Stimulated activated CD8-positive, alpha-beta memory T cell treated with anti-CD3 and anti-CD28 coated beads, Interleukin-12 subunit alpha, Interleukin-12 subunit beta, amount 100 ng/mL, for 4 hours (primary cell): ENCODE data around the gene VRK1.
A peak's percentile ranks its signal among the peaks of the same experiment; 100 is the strongest.

ENCODE experiments used
- DNase-seq: peaks from one replicate; pipeline ENCODE4 v3.0.0-alpha.2; 2020; ENCODE audit warnings: low read depth

Gene VRK1

GRCh38 chr14:96792003-96792402, 5.2 kb upstream of the VRK1 start:
- DNase-seq: no peak

- DNase-seq: no peak
These were observed 4.6 kb upstream of the VRK1 start for GRCh38 chr14:96792591-96792990.

DNA sequence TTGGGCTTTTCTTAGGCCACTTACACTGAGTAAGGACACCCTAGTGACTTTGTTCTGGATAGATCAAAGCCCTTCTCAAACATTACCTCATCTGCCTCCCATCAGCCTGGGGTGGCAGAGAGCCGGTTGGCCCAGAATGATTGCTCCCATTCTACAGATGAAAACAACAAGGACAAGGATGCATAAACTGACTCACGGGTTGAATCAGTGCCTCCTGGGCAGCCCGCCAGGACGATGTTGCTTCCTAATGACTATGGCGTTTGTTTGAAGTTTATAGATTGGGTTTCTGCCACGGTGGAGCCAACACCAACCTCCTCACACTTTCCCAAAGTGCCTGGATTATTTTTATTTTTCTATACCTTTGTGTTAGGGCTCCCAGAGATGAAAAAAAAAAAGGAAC, 3.6 kb upstream of the VRK1 start:
- no peak for DNase-seq

DNA sequence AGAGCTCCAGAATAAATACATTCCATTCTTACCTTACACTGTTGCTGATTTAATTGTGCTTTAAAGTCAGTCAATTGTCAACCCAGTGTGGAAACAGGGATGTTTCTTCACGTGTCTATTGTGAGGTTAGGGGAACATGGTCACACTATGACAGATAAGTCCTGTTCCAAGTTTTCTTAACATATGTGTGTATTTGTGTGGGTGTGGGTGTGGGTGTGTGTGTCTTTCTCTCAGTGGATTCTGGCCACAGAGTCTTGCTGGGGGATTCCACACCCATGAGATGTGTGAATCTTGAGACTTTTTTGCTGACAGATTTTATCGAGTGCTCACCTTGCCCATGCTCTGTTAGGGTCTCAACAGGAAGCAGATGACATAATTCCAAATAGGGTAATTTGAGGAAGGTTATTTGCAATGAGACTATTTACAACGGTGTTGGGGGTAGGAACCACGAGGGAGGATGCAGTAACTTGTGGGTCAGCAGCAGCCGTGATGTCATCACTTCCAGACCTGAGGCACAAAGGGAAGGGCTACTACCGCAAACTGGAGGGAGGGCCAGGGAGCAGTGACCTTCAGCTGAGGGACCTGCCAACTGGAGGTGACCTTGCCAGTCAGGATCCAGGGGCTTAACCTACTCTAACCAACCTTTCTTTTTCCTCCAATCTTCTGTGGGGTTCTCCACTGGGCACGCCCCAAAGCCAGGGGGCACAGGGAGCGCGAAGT, 1.9 kb upstream of the VRK1 start:
- DNase-seq: no peak

GRCh38 chr14:96797582-96798349, 584 bp downstream of the VRK1 start:
- DNase-seq: peak; percentile 13

GRCh38 chr14:96798956-96799355, 1.8 kb downstream of the VRK1 start:
- no peak for DNase-seq

DNA sequence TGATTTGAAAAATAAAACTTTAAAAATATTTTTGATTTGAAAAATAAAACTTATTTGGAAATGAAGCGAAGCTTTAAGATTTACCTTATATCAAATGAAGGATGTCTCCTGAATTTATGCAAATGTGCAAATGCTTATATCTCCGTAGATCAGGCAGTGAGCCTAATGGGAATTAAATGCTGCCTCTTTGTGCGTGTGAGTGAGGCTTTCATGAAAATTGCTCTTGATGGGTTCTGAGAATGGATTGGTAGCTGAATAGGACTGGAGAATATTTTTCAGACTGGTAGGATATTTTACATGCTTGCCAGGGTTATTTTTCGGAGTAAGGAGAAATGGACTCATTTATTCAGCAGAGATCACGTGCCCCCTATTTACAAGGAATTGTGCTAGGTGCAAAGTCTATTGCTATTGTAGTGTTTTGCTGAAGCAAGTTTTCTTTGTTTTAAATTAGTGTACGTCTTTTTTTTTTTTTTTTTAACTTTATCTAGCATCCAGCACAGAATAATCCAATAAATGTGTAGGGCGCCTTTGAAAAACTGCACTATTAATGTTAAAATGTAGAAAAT, 2.4 kb downstream of the VRK1 start:
- DNase-seq: no peak

GRCh38 chr14:96801931-96802330, 4.7 kb downstream of the VRK1 start:
- no peak for DNase-seq

DNA sequence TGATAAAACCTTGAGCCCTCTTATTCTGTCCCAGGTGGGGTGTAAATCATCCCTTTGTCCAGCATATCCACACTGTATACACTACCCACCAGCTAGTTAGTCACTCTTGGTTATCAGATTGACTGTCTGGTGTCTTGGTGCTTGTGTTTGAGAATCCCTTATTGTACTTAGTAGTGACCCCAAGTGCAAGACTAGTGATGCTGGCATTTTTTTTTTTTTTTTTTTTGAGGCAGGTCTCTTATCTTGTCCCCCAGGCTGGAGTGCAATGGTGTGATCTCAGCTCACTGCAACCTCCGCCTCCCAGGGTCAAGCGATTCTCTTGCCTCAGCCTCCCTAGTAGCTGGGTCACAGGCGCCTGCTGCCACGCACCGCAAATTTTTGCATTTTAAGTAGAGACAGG, 5.8 kb downstream of the VRK1 start:
- no peak for DNase-seq

GRCh38 chr14:96803958-96804357, 6.8 kb downstream of the VRK1 start:
- no peak for DNase-seq

GRCh38 chr14:96804895-96805294, 7.7 kb downstream of the VRK1 start:
- no peak for DNase-seq

DNA sequence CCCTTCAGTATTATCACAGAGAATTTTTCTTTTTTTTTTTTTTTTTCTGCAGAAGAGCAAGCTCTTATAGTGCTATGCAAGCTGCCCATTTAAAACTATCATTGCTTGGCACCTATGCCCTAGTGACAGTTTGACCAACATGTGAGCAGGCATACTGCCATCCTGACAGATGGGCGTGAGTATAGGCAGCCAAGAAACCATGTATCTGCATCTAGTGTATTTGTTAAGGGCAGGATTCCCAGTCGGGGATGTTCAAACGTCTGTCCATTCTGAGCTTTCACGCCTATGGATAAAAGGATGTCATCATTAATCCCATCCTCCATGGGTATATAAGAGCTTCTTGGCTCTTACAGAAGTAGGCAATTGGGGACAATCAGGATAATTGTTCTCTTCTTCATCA, 8.8 kb downstream of the VRK1 start:
- DNase-seq: no peak

DNA sequence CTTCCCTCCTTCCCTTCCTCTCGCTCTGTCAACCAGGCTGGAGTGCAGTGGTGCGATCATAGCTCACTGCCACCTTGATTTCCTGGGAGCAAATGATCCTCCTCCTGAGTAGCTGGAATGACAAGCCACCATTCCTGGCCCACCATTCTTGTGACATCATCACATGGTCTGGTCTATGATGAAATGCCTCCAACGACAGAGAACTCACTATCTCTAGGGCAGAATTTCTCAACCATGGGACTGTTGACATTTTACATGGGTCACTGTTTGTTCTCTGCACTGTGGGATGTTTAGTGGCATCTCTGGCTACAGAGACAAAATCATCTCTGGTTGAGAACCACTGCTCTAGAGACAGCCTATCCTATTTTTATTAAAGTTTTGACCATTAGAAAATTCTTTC, 9.7 kb downstream of the VRK1 start:
- DNase-seq: no peak

DNA sequence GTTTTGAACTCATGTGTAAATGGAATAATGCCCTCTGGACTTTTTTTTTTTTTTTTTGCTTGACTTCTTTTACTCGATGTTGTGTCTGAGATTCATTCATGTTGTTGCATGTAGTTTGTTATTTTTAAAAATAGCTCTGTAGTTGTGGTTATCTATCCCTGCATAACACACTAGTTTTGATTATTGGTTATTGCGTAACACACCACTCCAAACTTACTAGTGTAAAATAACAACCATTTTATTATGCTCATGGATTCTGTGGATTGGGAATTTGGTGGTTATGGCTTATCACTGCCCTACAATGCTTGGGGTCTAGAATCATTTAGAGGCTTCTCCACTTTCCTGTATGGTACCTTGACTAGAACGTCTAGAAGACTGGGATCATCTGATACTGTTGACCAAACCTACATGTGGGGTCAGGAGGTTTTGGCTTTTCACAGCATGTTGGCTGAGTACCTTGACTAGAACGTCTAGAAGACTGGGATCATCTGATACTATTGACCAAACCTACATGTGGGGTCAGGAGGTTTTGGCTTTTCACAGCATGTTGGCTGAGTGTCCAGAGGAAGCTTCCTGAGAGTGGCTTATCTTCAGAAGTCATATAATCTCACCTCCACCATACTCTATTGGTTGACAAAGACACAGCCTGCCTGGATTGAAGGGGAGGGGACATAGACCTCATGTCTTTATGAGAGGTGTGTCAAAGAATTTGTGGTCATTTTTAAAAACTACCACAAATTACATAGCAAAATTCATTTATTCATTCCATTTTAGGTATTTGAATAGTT, 11.6 kb downstream of the VRK1 start:
- DNase-seq: no peak

GRCh38 chr14:96811265-96811664, 14.1 kb downstream of the VRK1 start:
- no peak for DNase-seq

GRCh38 chr14:96811985-96812667, 14.9 kb downstream of the VRK1 start:
- DNase-seq: no peak

DNA sequence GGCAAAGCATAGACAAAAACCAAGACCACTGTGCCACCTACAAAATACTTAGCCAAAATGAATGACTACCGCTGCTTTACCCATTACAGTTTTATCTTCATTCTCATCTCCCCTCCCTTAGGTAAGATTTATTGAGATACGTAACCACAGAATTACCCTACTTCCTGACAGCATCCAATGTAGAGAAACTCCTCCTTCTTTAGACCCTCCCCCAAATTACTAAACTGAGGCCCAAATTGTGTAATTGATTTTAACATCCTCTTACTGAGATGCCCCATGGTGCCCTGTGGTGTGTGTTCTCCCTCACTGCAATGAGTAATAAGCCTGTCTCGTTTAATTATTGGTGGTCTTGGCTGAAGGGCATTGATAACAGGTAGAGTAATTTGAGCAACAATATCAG, 19.1 kb downstream of the VRK1 start:
- no peak for DNase-seq

- no peak for DNase-seq
These were observed 20.8 kb downstream of the VRK1 start for GRCh38 chr14:96817750-96818666.

DNA sequence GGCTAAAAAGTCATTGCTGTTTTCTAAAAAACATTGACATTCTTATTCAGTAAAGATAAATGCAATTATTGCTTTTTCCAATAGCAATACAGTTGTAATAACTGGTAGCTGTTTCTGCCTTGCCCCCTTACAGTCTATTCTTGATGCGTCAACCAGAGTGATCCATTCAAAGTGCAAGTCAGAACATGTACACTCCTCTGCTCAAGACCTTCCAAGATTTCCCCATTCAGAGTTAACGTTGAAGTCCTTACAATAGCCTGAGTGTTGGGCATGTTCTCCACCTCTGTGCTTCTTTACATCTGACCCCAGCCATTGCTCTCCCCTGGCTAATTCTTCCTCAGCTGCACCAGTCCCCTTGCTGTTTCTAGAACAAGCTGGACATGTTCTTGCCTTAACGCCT, 24.3 kb downstream of the VRK1 start:
- DNase-seq: no peak

GRCh38 chr14:96823652-96824051, 26.5 kb downstream of the VRK1 start:
- DNase-seq: no peak

GRCh38 chr14:96824283-96824682, 27.1 kb downstream of the VRK1 start:
- DNase-seq: no peak
